Heart left ventricle (tissue), 16 donors: Measurements from ENCODE around the gene KDELR1. TPM values are rescaled to one million over a fixed set of nuclear protein-coding genes. Genes with fewer than 3 reads are reported as not detected.

ENCODE experiments used
- ATAC-seq, 4 donors: fragments of 200-7000 bp; cut with Tn5 transposase; one replicate each; pipeline ENCODE4 v1.9.1; 2020 to 2022; ENCODE audit warnings: moderate library complexity in 4 of 4, mild to moderate bottlenecking in 3 of 4, moderate number of reproducible peaks in 1 of 4
- DNase-seq, 5 donors: peaks; one replicate each; pipeline ENCODE4 v3.0.0-alpha.2; 2020
- H3K27ac ChIP-seq, 12 donors: fragments of 200-600 bp; sonication (generic) in 4 of 12; one replicate each; pipeline versions ENCODE4 v1.5.0 to v1.8.0; 2016 to 2022; ENCODE audit warnings: mild to moderate bottlenecking in 2 of 12
- H3K27me3 ChIP-seq, 9 donors: fragments of 200-600 bp; sonication (generic) in 2 of 9; one replicate each; pipeline versions ENCODE4 v1.5.1 to v1.8.0; 2016 to 2022; ENCODE audit warnings: mild to moderate bottlenecking in 3 of 9
- H3K36me3 ChIP-seq, 9 donors: fragments of 200-600 bp; sonication (generic) in 2 of 9; one replicate each; pipeline versions ENCODE4 v1.5.0 to v1.8.0; 2018 to 2022; ENCODE audit warnings: mild to moderate bottlenecking in 2 of 9
- H3K4me1 ChIP-seq, 12 donors: fragments of 200-600 bp; sonication (generic) in 4 of 12; one replicate each; pipeline versions ENCODE4 v1.5.0 to v1.8.0; 2016 to 2022; ENCODE audit warnings: mild to moderate bottlenecking in 3 of 12
- H3K4me3 ChIP-seq, 12 donors: fragments of 200-600 bp; sonication (generic) in 4 of 12; one replicate each; pipeline versions ENCODE4 v1.5.0 to v1.8.0; 2017 to 2022; ENCODE audit warnings: mild to moderate bottlenecking in 9 of 12, moderate library complexity in 4 of 12
- H3K9me3 ChIP-seq, 12 donors: fragments of 200-600 bp; sonication (generic) in 4 of 12; one replicate each; pipeline versions ENCODE4 v1.5.0 to v1.8.0; 2016 to 2022; ENCODE audit warnings: mild to moderate bottlenecking in 1 of 12
- POLR2A ChIP-seq, 2 donors: fragments of 450-650 bp; IDR thresholded peaks; one replicate each; pipeline ENCODE4 v1.6.1; 2017; ENCODE audit warnings: antibody characterized with exemption in 2 of 2, mild to moderate bottlenecking in 2 of 2, moderate library complexity in 2 of 2
- WGBS, 4 donors: extraction: QIAGEN DNeasy Blood & Tissue Kit in 2 of 4; methylation state at CpG; one replicate each; pipeline versions ENCODE4 v1.1.5 to v1.1.7; 2013 to 2018; 5-methylcytosine and 5-hydroxymethylcytosine counted together
- intact Hi-C, 10 donors: fragments of 100-400 bp; cut with DNase I; formaldehyde crosslinking; loops; one replicate each; pipeline versions ENCODE4 v1.11.1 to v1.14.2; 2022
- polyA plus RNA-seq, 2 donors: library from polyadenylated mRNA; stranded (reverse); fragments of 200-250 nt; gene quantifications; one replicate each; pipeline ENCODE4 v1.2.3, GENCODE V29; 2013
- total RNA-seq, 9 donors: library from RNA; depleted of rRNA in 2 of 9; stranded (reverse); fragments of >200 nt in 2 of 9; fragmentation: NEBNext Ultra II Directional in 3 of 9; extraction: Animal tissue kit (Norgen Biotek cat#: 25700) in 3 of 9; gene quantifications; one replicate each; pipeline versions ENCODE4 v1.1.0 to v1.2.4, GENCODE V29; 2016 to 2023
- TF ChIP-seq, protein P1 (sequence below), 12 donors: fragments of 200-600 bp; sonication (generic) in 4 of 12; IDR thresholded peaks; one replicate each; pipeline versions ENCODE4 v1.5.0 to v1.8.0; 2018 to 2022; ENCODE audit warnings: antibody characterized with exemption in 12 of 12, mild to moderate bottlenecking in 5 of 12
- donor health status: ischemic (EF 13 %, LVEDD 7.1; RV severe dilation, severe dysfunction).
- donor health status: healthy with polysubstance abuse.
- donor health status: DM: no; HTN: yes; CAD: no.
- donor health status: DM: no; HTN: no; CAD: no.
- donor health status: ischemic (EF 25% LVEDD 6.9; RV normal size, moderate dysfunction).
- donor health status: ischemic (EF 25% LVEDD 5.7; RV mildly dilated, moderate dysfunction).
- donor health status: healthy.
- donor health status: DM: yes; HTN: yes; CAD: no.
- donor health status: ischemic (EF 35%, LVEDD 5.7; RV mildly dilated, moderate dysfunction).
- donor health status: nonischemic (EF 11% LVEDD 7.7; RV severe dilation, severe dysfunction).
- donor health status: DM: yes; HTN: yes; CAD: no.
- donor health status: PGD.
- donor health status: ischemic (EF 29% LVEDD 5.4; RV normal size, mild dysfunction).
- donor health status: nonischemic (EF 23%, LVEDD 6.1; RV moderate dilation, normal function).

KDELR1 gene
- total and polyA plus RNA-seq, 11 donors = 60.0 to 113 (median 79.1) TPM

GRCh38 chr19:48348737-48349136 is 42.6 kb downstream of the KDELR1 start:
- DNase-seq (no peak), ATAC-seq (no peak)
- no peak overlapping the region for H3K27ac ChIP-seq
- H3K9me3 ChIP-seq = no peaks in the 10 kb centered on the region
- no peak for TF ChIP-seq POLR2A (IDR thresholded peaks at IDR 0.05)
- TF ChIP-seq, protein P1, sequence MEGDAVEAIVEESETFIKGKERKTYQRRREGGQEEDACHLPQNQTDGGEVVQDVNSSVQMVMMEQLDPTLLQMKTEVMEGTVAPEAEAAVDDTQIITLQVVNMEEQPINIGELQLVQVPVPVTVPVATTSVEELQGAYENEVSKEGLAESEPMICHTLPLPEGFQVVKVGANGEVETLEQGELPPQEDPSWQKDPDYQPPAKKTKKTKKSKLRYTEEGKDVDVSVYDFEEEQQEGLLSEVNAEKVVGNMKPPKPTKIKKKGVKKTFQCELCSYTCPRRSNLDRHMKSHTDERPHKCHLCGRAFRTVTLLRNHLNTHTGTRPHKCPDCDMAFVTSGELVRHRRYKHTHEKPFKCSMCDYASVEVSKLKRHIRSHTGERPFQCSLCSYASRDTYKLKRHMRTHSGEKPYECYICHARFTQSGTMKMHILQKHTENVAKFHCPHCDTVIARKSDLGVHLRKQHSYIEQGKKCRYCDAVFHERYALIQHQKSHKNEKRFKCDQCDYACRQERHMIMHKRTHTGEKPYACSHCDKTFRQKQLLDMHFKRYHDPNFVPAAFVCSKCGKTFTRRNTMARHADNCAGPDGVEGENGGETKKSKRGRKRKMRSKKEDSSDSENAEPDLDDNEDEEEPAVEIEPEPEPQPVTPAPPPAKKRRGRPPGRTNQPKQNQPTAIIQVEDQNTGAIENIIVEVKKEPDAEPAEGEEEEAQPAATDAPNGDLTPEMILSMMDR (IDR thresholded peaks at IDR 0.05) = no peak
- no peaks in the 10 kb centered on the region for H3K27me3 ChIP-seq
- H3K4me1 ChIP-seq = peaks cover 0 to 10% (median 3%) of the 10 kb centered on the region in 12 donors
- WGBS, 4 donors = 84 to 98% (median 95%) methylated on average over 7 of the region's 7 CpGs
- H3K4me3 ChIP-seq = no peak overlapping the region
- peaks cover 0 to 5% (median 0%) of the 10 kb centered on the region in 9 donors for H3K36me3 ChIP-seq
- intact Hi-C loops = loop anchor here in 1 of 10 donors (10.0 kb wide), 1 partner anchor 86 kb away; no protein-coding TSS in a partner anchor

DNA sequence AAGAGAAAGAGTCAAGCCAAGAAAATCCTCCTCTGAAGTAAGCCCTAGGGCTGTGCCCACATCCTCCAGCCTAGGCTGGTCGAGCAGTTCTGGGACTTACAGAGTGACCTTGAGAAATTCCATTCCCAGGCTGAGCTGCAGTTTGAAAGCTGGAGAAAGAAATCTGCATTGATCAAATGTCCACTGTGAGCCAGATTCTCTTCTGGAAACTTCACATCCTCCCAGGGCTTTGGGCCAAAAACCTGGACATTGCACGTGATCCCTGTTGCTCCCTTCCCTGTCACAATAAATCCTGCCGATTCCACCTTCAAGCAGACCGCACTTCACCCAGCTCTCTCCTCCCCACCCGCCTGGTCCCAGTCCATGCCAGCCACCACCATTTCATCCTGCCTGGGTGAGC is 43.3 kb downstream of the KDELR1 start:
- TF ChIP-seq, protein P1 (IDR thresholded peaks at IDR 0.05) = no peak
- TF ChIP-seq POLR2A (IDR thresholded peaks at IDR 0.05) = no peak
- no peak overlapping the region for H3K4me3 ChIP-seq
- no peaks in the 10 kb centered on the region for H3K27me3 ChIP-seq
- peak overlapping the region in 4 of 12 donors; percentile 9 to 48 (median 36) for H3K27ac ChIP-seq
- intact Hi-C loops = loop anchor here in 1 of 10 donors (10.0 kb wide), 1 partner anchor 87 kb away; no protein-coding TSS in a partner anchor
- H3K4me1 ChIP-seq = peaks cover 0 to 10% (median 3%) of the 10 kb centered on the region in 12 donors
- no peaks in the 10 kb centered on the region for H3K9me3 ChIP-seq
- ATAC-seq (peak in 3 of 4 donors; percentile 23 to 61 (median 36)), DNase-seq (peak in 1 of 5 donors; percentile 28)
- H3K36me3 ChIP-seq = peaks cover 0 to 5% (median 0%) of the 10 kb centered on the region in 9 donors
- 20 to 37% (median 25%) methylated on average over 5 of the region's 5 CpGs for WGBS, 4 donors

- intact Hi-C loops = loop anchor here in 1 of 10 donors (10.0 kb wide), 1 partner anchor 89 kb away; no protein-coding TSS in a partner anchor
- Histone ChIP-seq H3K27me3 (no peaks in the 10 kb centered on the region), H3K4me1 (peaks cover 0 to 10% (median 3%) of the 10 kb centered on the region in 12 donors), H3K27ac (no peak overlapping the region), H3K36me3 (peaks cover 0 to 13% (median 4%) of the 10 kb centered on the region in 9 donors), H3K9me3 (no peaks in the 10 kb centered on the region), H3K4me3 (no peak overlapping the region)
- TF ChIP-seq POLR2A (IDR thresholded peaks at IDR 0.05) = no peak
- TF ChIP-seq, protein P1 (IDR thresholded peaks at IDR 0.05) = no peak
- no peak for ATAC-seq
- 71 to 90% (median 89%) methylated on average over 2 of the region's 2 CpGs for WGBS, 4 donors
- no peak for DNase-seq
These were observed 45.2 kb downstream of the KDELR1 start for GRCh38 chr19:48346191-48346590.

DNA sequence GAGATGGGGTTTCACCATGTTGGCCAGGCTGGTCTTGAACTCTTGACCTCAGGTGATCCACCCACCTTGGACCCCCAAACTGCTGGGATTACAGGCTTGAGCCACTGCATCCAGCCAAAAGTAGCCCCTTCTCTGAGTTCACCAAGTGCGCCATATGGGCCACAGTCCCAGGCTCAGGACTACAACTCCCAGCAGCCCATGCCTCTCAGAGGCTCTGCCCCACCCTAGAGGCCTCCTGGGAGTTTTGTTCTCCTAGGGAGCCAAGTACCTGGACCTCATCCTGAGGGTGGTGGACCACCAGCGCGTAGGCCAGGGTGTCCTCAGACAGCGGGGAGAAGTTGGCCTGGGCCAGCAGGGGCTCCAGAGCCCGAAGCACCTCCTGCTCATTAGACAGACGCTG is 46.5 kb downstream of the KDELR1 start:
- no peaks in the 10 kb centered on the region for H3K9me3 ChIP-seq
- H3K36me3 ChIP-seq = peaks cover 0 to 13% (median 4%) of the 10 kb centered on the region in 9 donors
- TF ChIP-seq, protein P1 (IDR thresholded peaks at IDR 0.05) = no peak
- no peak for TF ChIP-seq POLR2A (IDR thresholded peaks at IDR 0.05)
- no peaks in the 10 kb centered on the region for H3K27me3 ChIP-seq
- WGBS, 4 donors = 84 to 98% (median 94%) methylated on average over 5 to 6 of the region's 6 CpGs
- no peak overlapping the region for H3K27ac ChIP-seq
- intact Hi-C loops = loop anchor here in 1 of 10 donors (10.0 kb wide), 1 partner anchor 90 kb away; no protein-coding TSS in a partner anchor
- H3K4me1 ChIP-seq = peaks cover 0 to 10% (median 3%) of the 10 kb centered on the region in 12 donors
- ATAC-seq = no peak
- no peak overlapping the region for H3K4me3 ChIP-seq
- DNase-seq = no peak
